AG04450 (cell line): ENCODE data around the gene MPI. TPM values are rescaled to one million over a fixed set of nuclear protein-coding genes. Genes with fewer than 3 reads are reported as not detected.
"Not testable (repeated sequence)": the region's sequence is repeated elsewhere in the genome, so short reads cannot be mapped to it uniquely, and the experiment has no call there.

Experiments used
- CTCF ChIA-PET: fragments of 300-600, 350-600 bp; formaldehyde crosslinking; extraction: SDS; loops from one replicate; lab custom pipeline; 2022; ENCODE audit warnings: antibody characterized with exemption, inconsistent platforms; lab: Charles Lee
- POLR2A ChIA-PET: fragments of 350-600 bp; formaldehyde crosslinking; extraction: SDS; loops from one replicate; lab custom pipeline; 2021; ENCODE audit warnings: antibody characterized with exemption, inconsistent platforms; lab: Yijun Ruan, JAX
- DNase-seq: peaks from one replicate; pipeline ENCODE4 v3.0.0-alpha.2; 2011; ENCODE audit warnings: low read depth, low spot score
- H3K27ac ChIP-seq: one replicate; pipeline ENCODE4 v1.5.1; 2012; ENCODE audit warnings: low read depth, low read length, control low read depth
- H3K27me3 ChIP-seq: one replicate; pipeline ENCODE4 v1.6.0; 2012; ENCODE audit warnings: low read length; ENCODE audit not compliant: control insufficient read depth, insufficient read depth
- H3K4me3 ChIP-seq: 2 replicates; pipeline ENCODE4 v1.5.1; 2011; ENCODE audit warnings: mild to moderate bottlenecking, low read depth, low read length, control low read depth
- H3K9me3 ChIP-seq: 2 replicates; pipeline ENCODE4 v1.5.1; 2012; ENCODE audit warnings: low read length; ENCODE audit not compliant: control insufficient read depth, insufficient read depth
- polyA plus RNA-seq: library from polyadenylated mRNA; depleted of rRNA; stranded (reverse); fragments of >200 nt; gene quantifications from 2 replicates; pipeline ENCODE4 v1.2.3, GENCODE V29; 2011
- TF ChIP-seq, protein P1 (sequence below): IDR thresholded peaks from 2 replicates; pipeline ENCODE4 v1.5.1; 2011; ENCODE audit warnings: low read depth, low read length, control low read depth, inconsistent platforms

MPI gene
- polyA plus RNA-seq, 1 experiment, result 55.5 TPM

DNA sequence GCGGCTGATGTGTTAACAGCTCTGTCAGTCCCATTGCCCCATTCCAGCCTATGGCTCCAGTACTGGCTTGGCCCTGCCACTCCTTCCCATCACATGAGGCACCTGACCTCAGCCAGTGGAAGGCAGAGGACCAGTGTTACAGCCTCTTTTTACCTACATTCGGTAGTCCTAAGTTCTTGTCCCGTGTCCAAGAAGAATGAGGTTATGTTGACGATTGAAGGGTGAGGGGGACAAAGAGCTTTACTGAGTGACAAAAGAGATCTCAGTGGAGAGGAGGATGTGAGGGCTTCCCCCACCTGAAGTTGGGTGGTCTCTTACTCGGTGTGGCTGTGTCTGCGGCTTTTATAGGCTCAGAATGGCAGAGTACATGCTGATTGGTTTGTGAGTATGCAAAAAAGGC is 7.3 kb upstream of the MPI start:
- no peak overlapping the region for H3K4me3 ChIP-seq
- ChIA-PET POLR2A (no interaction called here), CTCF (interaction anchor here (1.7 to 3.0 kb wide), 2 partner anchors 19 to 20 kb away, joined by 10 to 20 read pairs; no protein-coding TSS in a partner anchor)
- H3K27me3 ChIP-seq, result no peaks in the 10 kb centered on the region
- no peak for DNase-seq
- TF ChIP-seq, protein P1, sequence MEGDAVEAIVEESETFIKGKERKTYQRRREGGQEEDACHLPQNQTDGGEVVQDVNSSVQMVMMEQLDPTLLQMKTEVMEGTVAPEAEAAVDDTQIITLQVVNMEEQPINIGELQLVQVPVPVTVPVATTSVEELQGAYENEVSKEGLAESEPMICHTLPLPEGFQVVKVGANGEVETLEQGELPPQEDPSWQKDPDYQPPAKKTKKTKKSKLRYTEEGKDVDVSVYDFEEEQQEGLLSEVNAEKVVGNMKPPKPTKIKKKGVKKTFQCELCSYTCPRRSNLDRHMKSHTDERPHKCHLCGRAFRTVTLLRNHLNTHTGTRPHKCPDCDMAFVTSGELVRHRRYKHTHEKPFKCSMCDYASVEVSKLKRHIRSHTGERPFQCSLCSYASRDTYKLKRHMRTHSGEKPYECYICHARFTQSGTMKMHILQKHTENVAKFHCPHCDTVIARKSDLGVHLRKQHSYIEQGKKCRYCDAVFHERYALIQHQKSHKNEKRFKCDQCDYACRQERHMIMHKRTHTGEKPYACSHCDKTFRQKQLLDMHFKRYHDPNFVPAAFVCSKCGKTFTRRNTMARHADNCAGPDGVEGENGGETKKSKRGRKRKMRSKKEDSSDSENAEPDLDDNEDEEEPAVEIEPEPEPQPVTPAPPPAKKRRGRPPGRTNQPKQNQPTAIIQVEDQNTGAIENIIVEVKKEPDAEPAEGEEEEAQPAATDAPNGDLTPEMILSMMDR, result no peak
- H3K9me3 ChIP-seq, result peaks cover 9% of the 10 kb centered on the region; the same call in 1 of the 2 replicates
- no peak overlapping the region for H3K27ac ChIP-seq

DNA sequence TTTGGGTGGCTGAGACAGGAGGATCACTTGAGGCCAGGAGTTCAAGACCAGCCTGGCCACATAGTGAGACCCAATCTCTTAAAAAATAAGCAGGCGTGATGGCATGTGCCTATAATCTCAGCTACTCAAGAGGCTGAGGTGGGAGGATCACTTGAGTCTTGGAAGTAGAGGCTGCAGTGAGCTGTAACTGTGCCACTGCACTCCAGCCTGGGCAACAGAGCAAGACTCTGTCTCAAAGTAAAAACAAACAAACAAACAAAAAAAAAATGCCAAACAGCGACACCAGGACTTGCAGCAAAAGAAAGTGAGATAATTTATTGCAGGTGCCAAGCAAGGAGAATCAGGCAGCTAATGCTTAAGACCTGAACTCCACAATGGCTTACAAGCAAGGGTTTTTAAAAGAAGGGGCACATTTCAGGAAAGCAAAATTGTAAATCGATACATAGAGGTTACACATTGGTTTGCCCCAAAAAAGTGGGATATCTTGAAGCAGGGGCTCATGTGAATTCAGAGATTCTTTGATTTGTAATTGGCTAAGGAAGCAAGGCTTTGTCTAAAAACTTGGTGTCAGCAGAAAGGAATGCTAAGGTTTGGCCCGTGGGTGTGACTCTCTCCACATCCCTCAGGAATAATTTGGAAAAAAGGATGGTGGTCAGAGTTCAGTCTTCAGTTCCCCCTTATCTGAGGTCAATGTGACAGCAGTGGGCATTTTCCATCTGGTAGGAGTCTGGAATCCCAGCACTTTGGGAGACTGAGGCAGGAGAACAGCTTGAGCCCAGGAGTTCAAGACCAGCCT is 5.2 kb upstream of the MPI start:
- no peak for DNase-seq
- H3K27ac ChIP-seq, result no peak overlapping the region
- TF ChIP-seq, protein P1, result no peak
- H3K4me3 ChIP-seq, result no peak overlapping the region
- H3K9me3 ChIP-seq, result peaks cover 9% of the 10 kb centered on the region; the same call in 1 of the 2 replicates
- no peaks in the 10 kb centered on the region for H3K27me3 ChIP-seq
- ChIA-PET CTCF (interaction anchor here (3.0 kb wide), 1 partner anchor 17 kb away, joined by 20 read pairs; no protein-coding TSS in a partner anchor), POLR2A (interaction anchor here (1.4 kb wide), 1 partner anchor 11 kb away, joined by 5 read pairs; the partner anchor contains the start of gene SCAMP2)

DNA sequence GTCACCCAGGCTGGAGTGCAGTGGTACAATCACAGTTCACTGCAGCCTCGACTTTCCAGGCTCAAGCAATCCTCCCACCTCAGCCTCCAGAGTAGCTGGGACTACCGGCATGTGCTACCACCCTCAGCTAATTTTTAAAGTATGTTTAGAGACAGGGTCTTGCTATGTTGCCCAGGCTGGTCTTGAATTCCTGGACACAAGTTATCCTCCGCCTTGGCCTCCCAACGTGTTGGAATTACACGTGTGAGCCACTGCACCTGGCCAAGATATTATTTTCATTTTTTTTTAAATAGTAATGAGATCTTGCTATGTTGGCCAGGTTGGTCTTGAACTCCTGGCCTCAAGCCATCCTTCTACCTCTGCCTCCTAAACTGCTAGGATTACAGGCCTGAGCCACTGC is 4.4 kb upstream of the MPI start:
- CTCF ChIA-PET, result interaction anchor here (3.0 kb wide), 1 partner anchor 17 kb away, joined by 20 read pairs; no protein-coding TSS in a partner anchor
- no peak overlapping the region for H3K27ac ChIP-seq
- TF ChIP-seq, protein P1, result no peak
- POLR2A ChIA-PET, result interaction anchor here (1.4 kb wide), 1 partner anchor 12 kb away, joined by 5 read pairs; the partner anchor contains the start of gene SCAMP2
- no peak for DNase-seq
- no peak overlapping the region for H3K4me3 ChIP-seq
- H3K27me3 ChIP-seq, result no peaks in the 10 kb centered on the region
- H3K9me3 ChIP-seq, result peaks cover 9% of the 10 kb centered on the region; the same call in 1 of the 2 replicates

DNA sequence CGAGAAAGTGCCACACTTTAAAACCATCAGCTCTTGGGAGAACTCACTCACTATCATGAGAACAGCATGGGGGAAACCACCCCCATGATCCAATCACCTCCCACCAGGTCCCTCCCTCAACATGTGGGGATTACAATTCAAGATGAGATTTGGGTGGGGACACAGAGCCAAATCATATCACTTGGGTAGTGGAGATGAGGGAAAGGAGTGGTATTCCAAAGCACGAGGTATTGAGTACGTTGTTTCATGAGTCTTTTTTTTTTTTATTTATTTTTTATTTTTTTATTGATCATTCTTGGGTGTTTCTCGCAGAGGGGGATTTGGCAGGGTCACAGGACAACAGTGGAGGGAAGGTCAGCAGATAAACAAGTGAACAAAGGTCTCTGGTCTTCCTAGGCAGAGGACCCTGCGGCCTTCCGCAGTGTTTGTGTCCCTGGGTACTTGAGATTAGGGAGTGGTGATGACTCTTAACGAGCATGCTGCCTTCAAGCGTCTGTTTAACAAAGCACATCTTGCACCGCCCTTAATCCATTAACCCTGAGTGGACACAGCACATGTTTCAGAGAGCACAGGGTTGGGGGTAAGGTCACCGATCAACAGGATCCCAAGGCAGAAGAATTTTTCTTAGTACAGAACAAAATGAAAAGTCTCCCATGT is 2.2 kb upstream of the MPI start:
- H3K27ac ChIP-seq, H3K9me3 ChIP-seq, H3K4me3 ChIP-seq, DNase-seq, CTCF ChIA-PET, H3K27me3 ChIP-seq: not testable (repeated sequence)
- POLR2A ChIA-PET, result interaction anchor here (1.1 kb wide), 1 partner anchor 14 kb away, joined by 3 read pairs; no protein-coding TSS in a partner anchor

DNA sequence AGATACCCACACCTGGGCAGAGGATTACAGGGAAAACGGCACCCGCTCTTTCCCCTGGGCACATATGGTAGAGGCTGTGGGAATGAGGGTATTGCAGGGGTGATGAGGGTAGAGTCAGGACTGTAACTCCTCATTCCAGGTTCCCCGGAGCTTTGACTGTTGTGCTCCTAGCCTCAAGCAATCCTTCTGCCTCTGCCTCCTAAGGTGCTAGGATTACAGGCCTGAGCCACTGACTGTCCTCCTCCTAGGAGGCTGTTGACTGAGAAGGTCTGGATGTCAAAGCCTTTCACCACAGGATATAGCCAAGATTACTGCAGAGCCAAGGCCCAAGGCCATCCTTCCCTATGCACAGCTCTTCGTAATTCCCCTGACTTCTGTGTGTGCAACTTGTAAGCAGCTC is 1.1 kb upstream of the MPI start:
- CTCF ChIA-PET, result interaction anchor here (5.7 kb wide), 1 partner anchor 13 kb away, joined by 61 read pairs; no protein-coding TSS in a partner anchor
- Histone ChIP-seq H3K9me3 (no peaks in the 10 kb centered on the region; the same call in 1 of the 2 replicates), H3K27ac (no peak overlapping the region), H3K4me3 (no peak overlapping the region), H3K27me3 (no peaks in the 10 kb centered on the region)
- TF ChIP-seq, protein P1, result no peak
- POLR2A ChIA-PET, result interaction anchor here (1.1 to 1.6 kb wide), 2 partner anchors 13 to 18 kb away, joined by 3 to 5 read pairs; partner anchors contain the start of gene FAM219B
- no peak for DNase-seq
